RPMI7951 (cell line): ENCODE data around the gene KIF1A. TPM values are rescaled to one million over a fixed set of nuclear protein-coding genes. Genes with fewer than 3 reads are reported as not detected.
"Not testable (repeated sequence)": the region's sequence is repeated elsewhere in the genome, so short reads cannot be mapped to it uniquely, and the experiment has no call there.

Experiments used
- DNase-seq: peaks from one replicate; pipeline ENCODE4 v3.0.0-alpha.2; 2012; ENCODE audit warnings: low read depth
- total RNA-seq: library from RNA; depleted of rRNA; stranded (reverse); fragments of >200 nt; shearing (Covaris generic); gene quantifications from 2 replicates; pipeline ENCODE4 v1.2.3, GENCODE V29; 2014

KIF1A gene
- total RNA-seq, 1 experiment from 2014 or later = 0.36 TPM

DNA sequence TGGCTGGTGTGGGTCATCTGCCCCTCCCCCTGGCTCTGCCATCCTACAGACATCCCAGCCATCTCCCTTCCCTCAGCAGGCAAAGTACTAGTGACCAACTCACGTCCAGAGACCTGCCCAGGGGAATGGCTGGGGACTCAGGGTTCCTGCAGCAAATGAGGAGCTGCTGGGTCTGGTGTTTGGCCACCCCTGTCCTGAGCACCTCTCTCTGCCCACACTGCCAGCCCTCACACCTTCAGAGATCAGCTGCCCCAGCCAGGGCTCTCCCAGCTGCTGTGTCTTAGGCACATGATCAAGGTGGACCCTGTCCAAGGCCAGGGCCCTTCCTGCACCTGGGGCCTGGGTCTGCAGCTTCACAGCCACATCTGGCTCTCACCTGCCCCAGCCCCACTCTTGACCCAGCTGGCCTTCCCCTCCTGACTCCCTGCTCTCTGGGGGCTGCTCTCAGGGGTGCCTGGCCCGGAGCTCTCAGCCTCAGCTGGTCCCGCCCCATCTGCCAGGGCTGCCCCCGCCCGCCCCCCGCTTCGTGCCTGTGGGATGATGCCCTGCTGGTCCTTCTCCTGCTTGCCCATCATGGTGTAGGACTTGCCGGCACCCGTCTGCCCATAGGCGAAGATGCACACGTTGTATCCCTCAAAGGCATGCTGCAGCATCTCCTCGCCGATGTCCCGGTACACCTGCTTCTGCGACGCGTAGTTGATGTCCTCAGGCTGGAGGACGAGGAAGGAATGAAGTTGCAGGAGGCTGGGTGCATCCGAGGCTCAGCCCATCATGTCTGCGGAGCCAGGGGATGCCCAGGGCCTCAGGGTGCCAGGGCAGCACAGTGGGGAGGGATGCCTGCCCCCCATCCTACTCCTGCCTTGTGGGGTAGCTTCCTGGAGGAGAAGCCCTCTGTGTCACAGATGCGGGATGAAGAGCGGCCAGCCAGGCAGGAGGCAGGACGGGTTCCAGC is 32.2 kb downstream of the KIF1A start:
- no peak for DNase-seq

DNA sequence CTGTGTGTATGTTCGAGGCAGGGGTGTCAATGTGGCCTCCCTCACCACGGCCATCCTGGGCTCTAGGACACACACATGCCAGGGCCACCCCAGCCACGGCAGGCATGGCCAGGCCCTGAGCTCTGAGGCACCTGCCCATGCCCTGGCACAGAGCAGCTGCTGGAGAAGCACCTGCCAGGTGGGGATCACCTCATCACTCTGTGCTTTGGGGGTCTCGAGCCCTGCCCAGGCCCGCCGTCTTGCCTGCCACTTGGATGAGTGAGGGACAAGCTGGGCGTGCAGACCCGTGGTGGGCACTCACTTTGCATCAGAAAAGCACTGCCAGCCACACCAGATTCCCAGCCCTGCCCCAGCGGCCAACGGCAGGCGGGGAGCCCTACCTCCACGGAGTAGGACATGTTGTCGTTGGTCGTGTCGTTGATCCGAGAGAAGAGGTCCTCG is 33.1 kb downstream of the KIF1A start:
- no peak for DNase-seq

DNA sequence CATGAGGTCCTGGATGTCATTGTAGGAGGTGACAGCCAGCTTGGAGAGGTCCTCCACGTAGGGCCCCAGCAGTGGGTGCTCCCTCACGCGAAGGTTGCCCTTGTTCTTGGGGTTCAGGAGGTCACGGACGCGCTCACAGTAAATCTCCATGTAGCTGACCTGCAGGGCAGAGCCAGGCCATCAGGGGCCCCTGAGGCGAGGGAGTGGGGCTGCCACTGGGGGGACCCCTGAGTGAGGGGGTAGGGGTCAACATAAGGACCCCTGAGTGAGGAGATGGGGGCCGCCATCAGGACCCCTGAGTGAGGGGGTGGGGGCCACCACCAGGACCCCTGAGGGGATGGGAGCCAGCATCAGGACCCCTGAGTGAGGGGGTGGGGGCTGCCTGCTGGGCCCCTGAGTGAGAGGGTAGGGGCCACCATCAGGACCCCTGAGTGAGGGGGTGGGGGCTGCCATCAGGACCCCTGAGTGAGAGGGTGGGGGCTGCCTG is 33.6 kb downstream of the KIF1A start:
- DNase-seq = no peak

DNA sequence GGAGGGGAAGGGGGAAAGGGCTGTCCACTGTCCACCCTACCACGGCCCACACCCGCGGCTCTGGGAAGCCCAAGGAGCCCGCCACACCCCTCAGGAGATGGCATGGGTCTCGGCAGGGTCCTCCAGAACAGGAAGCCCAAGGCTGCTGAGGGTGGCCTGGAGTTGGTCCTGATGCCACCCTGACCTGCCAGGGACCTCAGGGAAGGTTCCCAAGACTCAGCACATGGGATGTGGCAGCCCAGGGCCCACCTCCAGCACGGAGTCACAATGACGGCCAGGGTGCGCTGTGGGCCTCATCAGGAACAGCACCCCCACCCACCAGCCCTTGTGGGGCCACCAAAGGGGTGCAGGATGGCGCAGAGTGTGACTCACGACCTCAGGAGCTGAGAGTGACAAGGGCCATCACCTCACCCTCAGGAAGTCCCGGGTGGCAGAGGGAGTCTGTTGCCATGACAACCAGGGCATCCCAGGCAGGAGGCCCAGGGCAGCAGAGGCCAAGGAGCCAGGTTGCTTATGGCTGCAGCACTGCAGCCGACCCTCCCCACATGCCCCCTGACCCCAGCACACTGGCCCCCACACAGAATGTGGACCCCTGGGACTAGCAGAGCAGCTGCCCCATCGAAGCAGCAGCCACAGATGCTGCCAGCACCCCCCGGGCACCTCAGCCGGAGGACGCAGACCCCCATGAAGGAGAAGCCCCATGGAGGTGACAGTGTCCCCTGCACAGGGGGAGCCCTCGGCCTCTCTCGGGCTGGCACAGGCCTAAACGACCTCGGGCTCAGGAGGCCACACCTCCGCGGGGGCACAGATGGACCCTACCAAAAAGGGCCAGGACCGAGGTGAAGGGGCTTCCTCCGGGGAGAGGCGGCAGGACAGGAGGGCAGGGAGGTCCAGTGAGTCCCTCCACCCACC is 34.3 kb downstream of the KIF1A start:
- no peak for DNase-seq

DNA sequence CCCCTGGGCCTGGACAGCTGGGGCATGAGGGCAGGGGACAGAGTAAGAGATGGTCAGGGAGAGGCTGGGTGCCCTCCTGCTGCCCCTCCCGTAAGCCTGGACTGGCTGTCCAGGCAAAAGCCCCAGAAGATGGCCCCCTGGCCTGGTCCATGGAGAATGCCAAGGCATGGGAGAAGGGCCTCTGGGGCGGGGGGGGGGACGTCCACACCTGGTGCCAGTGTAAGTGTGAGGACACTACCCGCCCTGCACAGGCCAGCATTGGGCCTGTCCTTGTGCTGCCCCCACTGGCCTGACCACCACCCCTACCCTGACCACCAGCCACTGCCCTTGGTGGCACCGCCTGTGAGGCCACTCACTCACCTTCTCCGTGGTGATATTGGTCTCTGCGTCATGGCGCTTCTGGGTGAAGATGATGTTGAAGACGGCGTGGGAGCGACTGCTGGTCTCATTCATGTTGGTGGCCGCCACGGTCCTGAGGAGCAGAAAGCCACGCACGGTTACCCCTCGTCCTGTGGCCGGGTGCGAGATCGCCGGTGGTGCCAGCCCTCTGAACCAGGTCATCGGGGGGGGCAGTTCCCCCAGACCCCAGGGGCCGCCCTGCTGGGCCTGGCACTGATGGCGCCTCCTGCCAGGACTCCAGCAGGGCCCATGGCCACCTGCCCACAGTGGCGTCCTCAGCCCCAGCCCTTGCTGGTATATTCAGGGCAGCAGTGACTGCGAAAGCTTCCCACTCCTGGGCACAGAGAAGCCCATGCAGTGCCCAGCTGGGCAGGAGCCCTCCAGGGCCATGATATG is 35.2 kb downstream of the KIF1A start:
- DNase-seq = no peak

DNA sequence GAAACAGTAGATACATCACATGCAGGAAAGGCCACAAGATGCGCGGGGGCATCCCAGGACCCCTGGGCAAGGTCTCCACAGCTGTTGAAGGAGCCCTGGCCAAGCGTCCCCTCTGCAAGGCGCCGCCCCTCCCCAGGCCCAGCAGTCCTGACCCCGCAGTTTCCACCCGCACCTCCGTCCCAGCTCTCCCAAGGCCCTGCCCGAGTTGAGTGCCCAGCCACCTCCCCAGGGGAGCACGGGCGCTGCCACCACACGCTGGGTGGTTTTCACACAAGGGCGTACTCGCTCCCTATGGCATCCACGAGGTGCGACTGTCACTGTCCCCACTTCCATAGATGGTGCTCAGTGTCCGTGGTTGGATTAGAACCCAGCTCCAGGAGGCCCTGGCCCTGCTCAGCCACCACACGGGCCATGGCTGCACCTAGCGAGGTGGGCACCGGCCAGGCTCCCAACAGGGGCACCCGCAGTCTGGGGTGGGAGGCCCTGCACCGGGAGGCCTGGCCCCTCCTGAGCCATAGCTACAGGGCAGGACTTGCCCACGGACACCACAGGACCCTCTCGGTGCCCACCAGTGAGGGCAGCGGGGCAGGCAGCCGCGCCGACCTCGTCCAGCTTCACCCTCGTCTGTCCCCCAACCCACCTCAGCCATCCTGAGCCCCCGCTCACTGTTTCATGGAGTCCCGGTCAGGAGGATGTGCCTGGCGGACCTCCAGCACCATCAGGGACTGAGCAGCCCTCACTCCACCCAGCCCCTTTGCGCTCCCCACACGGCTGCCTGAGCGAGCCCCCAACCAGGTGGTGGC is 36.0 kb downstream of the KIF1A start:
- DNase-seq = no peak

DNA sequence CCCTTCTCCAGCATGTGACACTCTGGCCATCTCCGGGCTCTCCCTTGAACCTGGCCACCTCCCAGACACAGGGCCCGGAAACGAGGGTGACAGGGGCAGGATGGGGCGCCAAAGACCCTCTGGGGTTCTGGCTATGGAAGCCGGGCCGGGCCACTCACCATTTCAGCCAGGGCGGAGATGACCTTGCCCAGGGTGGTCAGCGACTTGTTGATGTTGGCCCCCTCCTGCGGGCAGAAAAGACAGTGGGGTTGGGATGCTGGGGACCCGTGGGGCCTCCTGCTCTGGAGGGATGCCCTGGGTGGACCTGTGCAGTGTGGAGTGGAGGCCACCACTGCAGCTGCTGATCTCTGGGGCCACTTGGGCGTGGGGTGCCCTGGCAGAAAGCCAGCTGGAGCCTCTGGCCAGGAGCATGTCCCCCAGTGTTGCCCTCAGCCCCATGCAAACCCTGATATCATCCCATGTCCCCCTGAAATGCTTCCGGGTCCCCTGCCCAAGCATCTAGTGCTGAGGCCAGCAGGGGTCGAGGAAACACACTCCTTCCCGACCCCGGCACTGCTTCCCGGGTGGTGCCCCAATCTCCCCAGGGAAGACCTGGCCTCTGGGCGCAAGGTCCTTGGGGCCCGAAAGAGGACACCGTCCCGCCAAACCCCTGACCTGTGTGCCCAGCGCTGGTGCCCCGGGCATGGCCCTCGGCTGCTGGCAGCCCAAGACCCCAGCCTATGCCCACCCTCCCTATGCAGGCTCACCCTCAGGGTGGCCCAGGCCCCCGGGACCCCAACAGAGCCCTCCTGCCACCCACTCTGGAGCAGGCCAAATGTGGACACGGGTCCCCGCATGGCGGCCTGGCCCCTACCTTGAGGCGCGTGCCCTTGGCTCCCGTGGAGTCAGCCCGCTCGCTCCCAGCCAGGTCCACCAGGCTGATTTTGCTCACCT is 36.9 kb downstream of the KIF1A start:
- DNase-seq = no peak

DNA sequence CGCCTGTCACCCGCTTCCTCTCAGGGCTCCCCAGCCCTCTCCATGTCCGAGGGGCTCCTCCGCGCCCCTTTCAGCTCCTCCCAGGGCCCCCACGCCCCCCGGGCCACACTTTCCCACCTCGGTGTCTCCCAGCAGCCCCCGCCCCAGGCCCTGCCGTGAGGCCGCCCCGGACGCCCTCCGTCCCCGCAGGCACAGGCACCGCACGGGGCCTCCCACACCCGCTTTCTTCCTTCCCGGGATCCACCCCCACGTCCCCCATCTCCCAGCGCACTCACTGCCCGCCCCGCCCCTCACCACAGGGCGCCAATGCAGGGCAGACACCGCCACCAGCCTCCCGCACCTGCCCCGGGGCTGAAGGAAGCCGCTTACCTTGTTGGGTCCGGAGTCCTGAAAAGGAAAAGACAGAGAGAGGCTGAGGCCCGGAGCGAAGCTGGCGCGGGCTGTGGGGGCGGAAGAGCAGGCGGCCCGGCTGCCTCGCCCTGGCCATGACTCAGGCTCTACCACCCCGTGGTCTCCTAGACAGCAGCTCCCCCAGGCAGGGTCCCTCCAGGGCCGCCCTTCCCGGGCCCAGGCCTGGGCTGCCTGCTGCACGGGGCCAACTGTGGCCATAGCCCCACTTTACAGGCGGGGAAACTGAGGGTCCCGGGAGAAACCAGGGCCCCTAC is 37.7 kb downstream of the KIF1A start:
- DNase-seq = no peak

DNA sequence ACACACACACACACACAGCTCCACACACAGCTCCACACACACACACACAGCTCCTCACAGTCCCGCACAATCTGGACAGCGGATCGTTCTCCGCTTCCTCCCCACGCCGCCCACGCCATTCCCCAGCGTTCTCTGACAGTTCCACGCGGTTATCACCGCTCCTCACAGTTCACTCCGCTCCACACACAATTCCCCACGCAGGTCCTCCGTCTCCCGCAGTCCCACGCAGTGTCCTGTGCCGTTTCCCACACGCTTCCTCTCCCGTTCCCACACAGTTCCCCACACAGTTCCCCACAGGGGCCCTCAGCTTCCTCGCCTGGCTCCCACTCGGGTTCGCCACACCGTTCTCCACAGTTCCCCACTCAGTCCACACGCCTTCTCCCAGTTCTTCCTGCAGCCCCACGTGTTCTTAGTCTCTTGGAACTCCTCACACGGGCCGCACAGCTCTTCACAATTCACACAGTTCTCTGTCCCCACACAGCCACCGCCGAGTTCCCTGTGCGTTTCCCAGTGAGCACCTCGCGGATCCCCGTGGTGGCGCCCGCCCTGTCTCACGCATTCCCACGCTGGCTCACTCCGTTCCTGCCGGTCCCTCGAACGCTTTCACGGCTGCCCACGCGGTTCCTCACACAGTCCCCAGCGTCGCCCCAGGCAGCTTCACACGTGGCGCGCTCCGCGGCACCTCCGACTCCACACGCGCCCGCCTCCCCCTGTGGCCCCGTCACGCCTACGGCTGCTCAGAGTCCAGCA is 38.4 kb downstream of the KIF1A start:
- DNase-seq = no peak

DNA sequence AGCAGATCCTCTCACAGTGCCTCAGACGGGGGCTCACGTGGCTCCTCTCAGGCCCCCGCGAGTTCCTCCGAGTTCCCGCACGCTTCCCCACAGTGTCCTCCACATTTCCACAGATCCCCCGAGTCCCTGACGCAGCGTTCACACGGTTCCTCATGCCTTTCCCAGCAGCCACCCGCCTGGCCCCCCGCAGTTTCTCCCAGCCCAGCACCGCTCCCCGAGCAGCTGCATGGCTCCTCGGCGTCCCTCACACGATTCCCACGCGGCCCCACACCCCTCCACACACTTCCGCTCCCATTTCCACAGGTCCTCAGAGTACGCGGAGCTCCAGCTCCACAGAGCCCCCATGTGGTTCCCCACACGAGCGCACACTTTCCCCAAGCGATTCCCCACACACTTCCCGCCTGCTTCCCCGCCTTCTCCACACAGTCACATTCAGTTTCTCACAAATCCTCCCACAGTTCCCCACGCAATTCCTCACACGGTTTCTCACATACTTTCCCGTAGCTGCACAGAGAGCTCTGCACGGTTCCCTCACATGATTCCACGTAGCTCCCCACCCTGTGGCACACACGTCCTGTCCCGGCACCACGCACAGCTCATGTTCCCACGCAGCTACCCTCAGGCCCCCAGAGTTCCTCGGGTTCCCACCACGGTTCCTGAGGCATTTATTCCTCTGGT is 39.9 kb downstream of the KIF1A start:
- DNase-seq = no peak

DNA sequence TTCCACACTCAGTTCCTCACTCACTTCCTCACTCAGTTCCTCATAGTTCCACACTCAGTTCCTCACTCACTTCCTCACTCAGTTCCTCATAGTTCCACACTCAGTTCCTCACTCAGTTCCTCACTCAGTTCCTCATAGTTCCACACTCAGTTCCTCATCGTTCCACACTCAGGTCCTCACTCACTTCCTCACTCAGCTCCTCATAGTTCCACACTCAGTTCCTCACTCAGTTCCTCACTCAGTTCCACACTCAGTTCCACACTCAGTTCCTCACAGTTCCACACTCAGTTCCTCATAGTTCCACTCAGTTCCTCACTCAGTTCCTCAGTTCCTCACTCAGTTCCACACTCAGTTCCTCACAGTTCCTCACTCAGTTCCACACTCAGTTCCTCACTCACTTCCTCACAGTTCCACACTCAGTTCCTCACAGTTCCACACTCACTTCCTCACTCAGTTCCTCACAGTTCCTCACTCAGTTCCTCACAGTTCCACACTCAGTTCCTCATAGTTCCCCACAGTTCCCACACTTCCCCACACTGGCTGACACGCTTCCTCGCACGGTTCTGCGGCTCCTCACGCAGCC is 40.7 kb downstream of the KIF1A start:
- not testable (repeated sequence) for DNase-seq

DNA sequence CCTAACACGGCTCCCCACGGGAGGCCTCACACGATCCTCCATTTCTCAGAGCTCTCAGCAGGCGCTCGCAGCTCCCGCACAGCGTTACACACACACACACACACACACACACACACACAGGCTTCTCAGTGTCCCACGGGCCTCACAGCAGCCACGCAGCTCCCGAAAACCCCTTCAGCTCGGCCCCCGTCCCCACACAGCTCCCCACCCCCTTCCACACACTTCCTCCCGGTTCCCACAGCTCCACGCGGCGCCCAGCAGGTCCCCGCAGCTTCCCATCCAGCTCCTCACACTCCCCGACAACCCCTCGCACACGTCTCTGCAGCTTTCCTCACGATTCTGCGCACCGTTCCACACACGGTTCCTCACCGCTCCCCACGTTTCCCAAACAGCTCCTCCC is 41.6 kb downstream of the KIF1A start:
- no peak for DNase-seq

DNA sequence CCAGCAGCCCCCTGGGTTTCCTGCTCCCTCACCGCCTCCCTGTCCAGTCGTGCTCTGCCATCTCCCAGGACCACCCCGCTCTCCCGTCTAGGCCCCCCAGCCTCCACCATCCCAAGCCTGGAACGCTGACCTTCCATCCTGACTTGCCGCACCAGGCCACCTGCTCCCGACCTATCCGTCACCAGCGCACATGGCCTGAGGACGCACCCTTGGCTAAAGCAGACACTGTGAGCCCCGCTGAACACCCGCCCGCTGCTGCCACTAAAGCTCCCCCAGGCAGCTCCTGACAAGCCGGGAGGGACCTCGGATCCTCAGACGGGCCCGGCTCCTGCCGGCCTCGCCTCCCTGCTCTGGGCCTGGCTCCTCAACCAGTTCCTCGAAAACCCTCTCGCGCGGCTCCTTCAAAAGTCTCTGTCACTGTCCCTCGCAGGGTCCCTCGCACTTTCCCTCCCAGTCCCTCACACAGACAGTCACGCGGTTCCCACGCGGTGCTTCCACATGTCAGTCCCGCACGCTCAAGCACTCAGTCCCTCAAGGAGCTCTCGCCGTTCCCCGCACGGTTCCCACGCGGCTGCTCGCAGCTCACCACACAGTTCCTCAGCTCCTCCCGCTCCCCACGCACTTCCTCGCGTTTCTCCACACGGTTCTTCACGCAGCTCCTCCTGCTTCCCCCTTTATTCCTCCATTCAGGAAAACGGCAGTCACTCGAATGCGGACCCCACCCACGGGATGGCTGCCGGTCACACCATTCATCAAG is 42.4 kb downstream of the KIF1A start:
- DNase-seq = no peak

DNA sequence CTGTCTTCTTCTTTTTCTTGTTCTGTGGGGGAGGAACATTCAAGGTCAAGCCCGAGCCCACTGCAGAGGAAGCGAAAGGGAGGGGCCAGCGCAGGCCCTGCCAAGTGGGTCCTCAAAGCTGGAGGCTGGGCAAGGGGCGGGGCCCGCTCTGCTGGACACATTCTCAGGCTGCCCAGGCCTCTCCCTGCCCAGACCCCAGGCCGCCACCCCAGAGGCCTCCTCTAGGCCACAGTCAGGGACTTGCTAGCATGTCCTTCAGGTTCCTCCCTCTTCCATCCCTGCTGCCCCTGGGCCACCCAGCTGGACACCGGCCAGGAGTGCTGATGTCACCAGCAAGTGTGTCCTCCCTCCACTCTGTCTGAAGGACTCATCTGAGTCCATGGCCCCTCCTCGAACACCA is 44.1 kb downstream of the KIF1A start:
- no peak for DNase-seq

DNA sequence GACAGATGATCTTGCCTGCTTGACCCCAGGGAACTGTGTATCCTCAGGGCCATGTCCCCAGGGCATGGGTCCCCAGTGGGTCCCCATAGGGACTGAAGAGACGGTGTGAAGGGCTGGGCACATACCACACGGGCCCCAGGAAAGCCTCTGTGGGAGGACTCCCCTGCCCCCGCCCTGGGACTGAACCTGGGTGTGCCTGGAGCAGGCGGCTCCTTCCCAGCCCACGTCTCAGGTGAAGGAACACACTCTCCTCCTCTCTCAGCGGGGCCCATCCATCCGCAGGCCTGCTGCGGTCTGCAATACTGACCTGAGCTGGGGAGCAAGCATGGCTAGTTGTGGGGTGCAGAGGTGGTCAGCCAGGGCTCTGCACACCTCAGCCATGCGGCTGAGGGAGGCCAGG is 45.2 kb downstream of the KIF1A start:
- DNase-seq = no peak

DNA sequence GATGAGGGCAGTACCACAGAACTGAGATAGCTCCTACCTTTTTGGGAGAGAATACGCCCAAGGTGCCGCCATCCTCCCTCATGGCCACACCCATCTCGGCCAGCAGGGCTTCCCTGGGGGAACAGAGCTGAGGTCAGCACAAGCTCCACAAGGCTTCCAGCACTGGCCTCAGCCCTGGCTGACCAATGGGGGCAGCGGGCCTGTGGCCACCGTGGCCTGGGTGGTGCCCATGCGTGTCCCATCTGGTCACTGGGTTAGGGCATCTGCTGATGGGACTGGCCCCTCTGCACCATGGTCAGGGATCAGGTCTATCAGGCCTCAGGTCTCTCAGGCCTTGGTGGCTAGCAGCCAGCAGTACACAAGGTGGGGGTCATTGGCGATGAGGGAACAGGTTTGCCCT is 50.9 kb downstream of the KIF1A start:
- DNase-seq = no peak

DNA sequence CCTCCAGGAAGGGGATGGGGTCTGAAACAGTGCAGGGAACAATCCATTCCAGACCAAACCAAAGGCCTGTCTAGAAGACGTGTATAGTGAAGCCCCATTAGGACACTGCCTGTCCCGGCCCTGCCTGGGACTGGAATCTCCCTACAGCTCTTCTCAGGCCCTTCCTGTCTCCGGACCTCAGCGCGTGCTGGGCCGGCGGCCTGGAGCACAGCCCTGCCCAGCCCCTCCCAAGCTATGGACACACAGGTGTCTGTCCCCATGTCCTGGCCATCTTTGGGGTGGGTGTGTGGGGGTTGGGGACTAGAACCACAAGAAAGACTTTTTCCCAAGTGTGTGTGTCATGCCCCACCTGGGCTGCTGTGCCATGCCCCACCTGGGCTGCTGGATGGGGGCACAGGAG is 51.8 kb downstream of the KIF1A start:
- DNase-seq = no peak
